Endothelial cell of umbilical vein (primary cell): ENCODE measurements around the gene SPRR2G.

Experiments
- CTCF ChIP-seq, 2 donors: IDR thresholded peaks; 1 replicate in 1 of 2; 2 replicates in 1 of 2; pipeline ENCODE4 v1.5.1; 2011; ENCODE audit warnings: low read length in 2 of 2, mild to moderate bottlenecking in 2 of 2, moderate library complexity in 2 of 2, control low read depth in 1 of 2, inconsistent platforms in 1 of 2, low read depth in 1 of 2; ENCODE audit not compliant: insufficient read depth in 1 of 2; ENCODE audit errors: extremely low read depth in 1 of 2
- EZH2 ChIP-seq: IDR thresholded peaks from 2 replicates; pipeline ENCODE4 v1.6.1; 2012; ENCODE audit warnings: borderline replicate concordance, low read depth, mild to moderate bottlenecking, moderate library complexity, low read length, inconsistent platforms; ENCODE audit not compliant: severe bottlenecking
- FOS ChIP-seq: IDR thresholded peaks from 2 replicates; pipeline ENCODE4 v1.6.1; 2011; ENCODE audit warnings: mild to moderate bottlenecking, low read length, moderate library complexity, borderline replicate concordance; ENCODE audit not compliant: insufficient read depth
- GATA2 ChIP-seq: IDR thresholded peaks from 2 replicates; pipeline ENCODE4 v1.7.0; 2011; ENCODE audit warnings: low read depth, mild to moderate bottlenecking, moderate library complexity, mixed read lengths, low read length; ENCODE audit not compliant: insufficient read length, insufficient read depth
- JUN ChIP-seq: IDR thresholded peaks from 2 replicates; pipeline ENCODE4 v1.6.1; 2011; ENCODE audit warnings: borderline replicate concordance, low read depth; ENCODE audit not compliant: insufficient read length, insufficient read depth
- MAX ChIP-seq: IDR thresholded peaks from 2 replicates; pipeline ENCODE4 v1.6.1; 2011; ENCODE audit not compliant: insufficient read depth, insufficient read length
- MYC ChIP-seq: IDR thresholded peaks from one replicate; pipeline ENCODE4 v1.6.1; 2011; ENCODE audit warnings: mild to moderate bottlenecking, low read depth, low read length
- POLR2A ChIP-seq: IDR thresholded peaks from 2 replicates; pipeline ENCODE4 v1.6.1; 2012; ENCODE audit warnings: low read depth, mild to moderate bottlenecking, control low read depth, low read length
- POLR2AphosphoS5 ChIP-seq: IDR thresholded peaks from 2 replicates; pipeline ENCODE4 v1.6.1; 2012; ENCODE audit warnings: low read depth, mild to moderate bottlenecking, control low read depth, low read length, moderate library complexity; ENCODE audit not compliant: insufficient read depth

GRCh38 chr1:153113416-153113815 is 37.3 kb downstream of the SPRR2G start, which contains the start of gene SPRR2F:
- TF ChIP-seq CTCF (IDR thresholded peaks at IDR 0.05; ENCODE audit: extremely low read depth in 1 of 2, insufficient read depth in 1 of 2, low read depth in 1 of 2, low read length in 2 of 2), result no peak
- no peak for TF ChIP-seq EZH2
- no peak for TF ChIP-seq POLR2AphosphoS5
- no peak for TF ChIP-seq POLR2A
- TF ChIP-seq GATA2, result no peak
- no peak for TF ChIP-seq MAX
- TF ChIP-seq MYC, result no peak
- no peak for TF ChIP-seq FOS
- no peak for TF ChIP-seq JUN
